ENCODE measurements around the gene FRK. TPM values are rescaled to one million over a fixed set of nuclear protein-coding genes. Genes with fewer than 3 reads are reported as not detected.

Gene FRK
- polyA plus RNA-seq, 1 donor (not counting 4 experiments of a cell fraction or from before 2014, with no cell fraction given): 2.4 TPM

GRCh38 chr6:115976321-115976870 is 84.3 kb downstream of the FRK start:
- dilution Hi-C loops (cut with MboI; ENCODE audit: extremely low pct_ligation_motif_present, low sequenced_read_pairs): no loop called here
- FAIRE-seq: no peak
- H3K4me2 ChIP-seq (ENCODE audit: control insufficient read depth, extremely low read depth, insufficient read depth, low read depth, low read length): no peak overlapping the region

GRCh38 chr6:115972679-115973078 is 88.0 kb downstream of the FRK start:
- H3K9me3 ChIP-seq (ENCODE audit: control insufficient read depth, low read depth, low read length): no peaks in the 10 kb centered on the region
- no peak for DNase-seq (ENCODE audit: low read depth, low spot score)
- no peaks in the 10 kb centered on the region for H3K79me2 ChIP-seq (ENCODE audit: control insufficient read depth, insufficient read depth, low read length)
- H4K20me1 ChIP-seq (ENCODE audit: control insufficient read depth, extremely low read depth, insufficient read depth, low read length): no peaks in the 10 kb centered on the region
- H3K27ac ChIP-seq (ENCODE audit: control insufficient read depth, insufficient read depth, low read length): no peak overlapping the region
- no peak for FAIRE-seq
- H3K27me3 ChIP-seq (ENCODE audit: control insufficient read depth, extremely low read depth, insufficient read depth, low read length): no peaks in the 10 kb centered on the region
- no peaks in the 10 kb centered on the region for H3K36me3 ChIP-seq (ENCODE audit: control insufficient read depth in 2 of 2, extremely low read depth in 1 of 2, insufficient read depth in 2 of 2, low read length in 2 of 2)
- no peaks in the 10 kb centered on the region for H3K9me1 ChIP-seq (ENCODE audit: control insufficient read depth, extremely low read depth, insufficient read depth, low read length)
- dilution Hi-C loops (cut with MboI; ENCODE audit: extremely low pct_ligation_motif_present, low sequenced_read_pairs): no loop called here
- H2AFZ ChIP-seq (ENCODE audit: control insufficient read depth, low read length): no peak overlapping the region
- no peak overlapping the region for H3K4me3 ChIP-seq (ENCODE audit: control insufficient read depth in 2 of 3, extremely low read depth in 1 of 3, insufficient read depth in 2 of 3, low read depth in 1 of 3, low read length in 3 of 3)
- H3K4me2 ChIP-seq (ENCODE audit: control insufficient read depth, extremely low read depth, insufficient read depth, low read depth, low read length): no peak overlapping the region
- peaks cover 11% of the 10 kb centered on the region for H3K4me1 ChIP-seq (ENCODE audit: control insufficient read depth, extremely low read depth, insufficient read depth, low read length)
- no peak overlapping the region for H3K9ac ChIP-seq (ENCODE audit: control insufficient read depth, extremely low read depth, insufficient read depth, low read length)
- TF ChIP-seq EZH2 (IDR thresholded peaks at IDR 0.05; ENCODE audit: low read length): no peak
- no peak for TF ChIP-seq CTCF (optimal IDR thresholded peaks at IDR 0.05 in 1 of 3, IDR thresholded peaks at IDR 0.05 in 1 of 3, conservative IDR thresholded peaks at IDR 0.05 in 1 of 3; ENCODE audit: extremely low read depth in 1 of 3, insufficient read depth in 2 of 3, low read length in 3 of 3)

More at GRCh38 chr6:115976321-115976870, 84.3 kb downstream of the FRK start:
- DNase-seq (ENCODE audit: low read depth, low spot score): no peak
- Histone ChIP-seq H3K36me3 (ENCODE audit: control insufficient read depth in 2 of 2, extremely low read depth in 1 of 2, insufficient read depth in 2 of 2, low read length in 2 of 2) (no peaks in the 10 kb centered on the region), H4K20me1 (ENCODE audit: control insufficient read depth, extremely low read depth, insufficient read depth, low read length) (no peaks in the 10 kb centered on the region), H2AFZ (ENCODE audit: control insufficient read depth, low read length) (no peak overlapping the region), H3K9me1 (ENCODE audit: control insufficient read depth, extremely low read depth, insufficient read depth, low read length) (no peaks in the 10 kb centered on the region), H3K27ac (ENCODE audit: control insufficient read depth, insufficient read depth, low read length) (no peak overlapping the region), H3K27me3 (ENCODE audit: control insufficient read depth, extremely low read depth, insufficient read depth, low read length) (no peaks in the 10 kb centered on the region), H3K4me1 (ENCODE audit: control insufficient read depth, extremely low read depth, insufficient read depth, low read length) (no peaks in the 10 kb centered on the region), H3K9ac (ENCODE audit: control insufficient read depth, extremely low read depth, insufficient read depth, low read length) (no peak overlapping the region), H3K79me2 (ENCODE audit: control insufficient read depth, insufficient read depth, low read length) (no peaks in the 10 kb centered on the region), H3K9me3 (ENCODE audit: control insufficient read depth, low read depth, low read length) (no peaks in the 10 kb centered on the region), H3K4me3 (ENCODE audit: control insufficient read depth in 2 of 3, extremely low read depth in 1 of 3, insufficient read depth in 2 of 3, low read depth in 1 of 3, low read length in 3 of 3) (no peak overlapping the region)
- TF ChIP-seq CTCF (optimal IDR thresholded peaks at IDR 0.05 in 1 of 3, IDR thresholded peaks at IDR 0.05 in 1 of 3, conservative IDR thresholded peaks at IDR 0.05 in 1 of 3; ENCODE audit: extremely low read depth in 1 of 3, insufficient read depth in 2 of 3, low read length in 3 of 3) (no peak), EZH2 (IDR thresholded peaks at IDR 0.05; ENCODE audit: low read length) (no peak)

All from keratinocyte (primary cell).